NCI-H524 treated with DMSO at 0.1 percent for 48 hours (cell line): ENCODE results near the gene UBA5.

Experiments
- DNase-seq: peaks from one replicate; lab custom pipeline; 2025; lab: John Stamatoyannopoulos, UW

UBA5 gene

GRCh38 chr3:132716372-132716771 is 56.2 kb downstream of the UBA5 start:
- DNase-seq = no peak

DNA sequence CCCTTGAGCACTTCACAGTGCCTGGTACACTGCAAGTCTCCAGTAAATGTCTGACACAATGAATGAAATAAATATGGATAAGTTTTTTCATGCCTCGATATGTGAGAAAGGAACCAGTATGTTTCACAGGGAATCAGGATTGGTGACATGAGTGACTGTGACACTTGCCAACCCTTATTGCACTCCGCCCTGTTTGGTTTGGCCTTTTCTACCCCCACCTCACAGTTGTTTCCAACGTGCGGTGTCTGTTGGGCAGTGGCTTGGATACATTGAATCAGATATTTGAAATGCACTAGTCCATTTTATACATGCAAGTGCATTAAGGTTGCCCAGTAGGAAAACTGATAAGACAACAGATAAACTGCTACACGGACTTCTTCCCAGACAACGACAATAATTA is 60.1 kb downstream of the UBA5 start:
- DNase-seq = no peak

- DNase-seq = peak; percentile 9
These were observed 61.5 kb downstream of the UBA5 start for GRCh38 chr3:132721479-132722164.

- DNase-seq = peak; percentile 76
These were observed 62.3 kb downstream of the UBA5 start, which contains the start of gene NPHP3 for GRCh38 chr3:132722165-132723023. Gene NPHP3, minus strand, starts transcription at chr3:132722409. Its CDS starts 54 bp downstream, at chr3:132722355.

- no peak for DNase-seq
These were observed 63.2 kb downstream of the UBA5 start for GRCh38 chr3:132723024-132723950.

GRCh38 chr3:132726341-132726823 is 66.3 kb downstream of the UBA5 start:
- peak; percentile 8 for DNase-seq
